GM18519 (cell line): ENCODE measurements around the gene OGG1.
A peak's percentile ranks its signal among the peaks of the same experiment; 100 is the strongest.

Experiments used
- ATAC-seq: cut with Tn5 transposase; IDR thresholded peaks from one replicate; pipeline ENCODE4 v1.9.1; 2021; ENCODE audit warnings: mild to moderate bottlenecking, moderate library complexity; ENCODE audit not compliant: unreplicated experiment, low FRiP score

The OGG1 gene

DNA sequence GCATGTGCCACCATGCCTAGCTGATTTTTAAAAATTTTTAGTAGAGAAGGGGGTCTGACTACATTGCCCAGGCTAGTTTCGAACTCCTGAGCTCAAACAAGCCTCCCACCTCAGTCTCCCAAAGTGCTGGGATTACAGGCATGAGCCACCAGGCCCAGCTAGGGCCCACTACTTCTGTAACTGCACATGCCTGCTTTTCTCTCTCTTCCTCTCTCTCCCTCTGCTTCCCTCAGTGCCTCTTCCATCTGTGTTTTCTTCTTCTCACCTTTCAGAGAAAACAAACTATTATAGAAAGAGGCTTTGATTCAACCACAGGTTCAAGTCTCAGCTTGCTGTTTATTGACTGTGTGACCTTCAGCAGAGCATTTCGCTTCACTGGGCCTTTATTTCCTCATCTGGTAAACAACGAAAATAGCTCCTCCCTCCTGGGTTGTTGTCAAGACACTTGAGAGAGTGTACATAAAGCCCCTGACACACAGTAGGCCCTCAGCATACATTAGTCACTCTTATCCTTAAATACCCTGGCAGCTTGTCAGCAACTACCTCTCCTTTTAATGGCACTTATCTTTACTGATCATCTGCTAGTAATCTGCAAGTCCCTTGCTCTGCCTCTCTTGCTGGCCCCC, 32.3 kb downstream of the OGG1 start:
- ATAC-seq, result no peak

- no peak for ATAC-seq
Measured at GRCh38 chr3:9782770-9783169, 33.0 kb downstream of the OGG1 start.

- ATAC-seq, result no peak
Measured at GRCh38 chr3:9783954-9784353, 34.2 kb downstream of the OGG1 start.

DNA sequence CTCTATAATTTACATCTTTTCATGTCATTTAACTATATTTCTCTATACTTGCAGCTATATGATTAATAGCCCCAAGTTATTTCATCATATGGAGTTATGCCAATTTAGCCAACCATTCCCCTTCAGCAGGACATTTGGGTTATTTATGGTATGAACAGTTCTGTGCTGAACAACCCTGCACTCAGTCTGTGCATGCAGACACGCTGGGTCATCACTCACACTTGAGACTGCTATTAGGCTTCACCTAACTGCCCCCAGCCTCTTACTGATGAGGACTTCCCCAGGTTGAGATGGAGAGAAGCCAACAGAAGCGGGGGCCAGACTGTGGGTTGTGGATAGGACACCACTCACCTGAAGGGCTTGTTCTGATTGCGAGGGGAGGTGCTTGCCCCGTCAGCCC, 35.2 kb downstream of the OGG1 start:
- ATAC-seq, result no peak

DNA sequence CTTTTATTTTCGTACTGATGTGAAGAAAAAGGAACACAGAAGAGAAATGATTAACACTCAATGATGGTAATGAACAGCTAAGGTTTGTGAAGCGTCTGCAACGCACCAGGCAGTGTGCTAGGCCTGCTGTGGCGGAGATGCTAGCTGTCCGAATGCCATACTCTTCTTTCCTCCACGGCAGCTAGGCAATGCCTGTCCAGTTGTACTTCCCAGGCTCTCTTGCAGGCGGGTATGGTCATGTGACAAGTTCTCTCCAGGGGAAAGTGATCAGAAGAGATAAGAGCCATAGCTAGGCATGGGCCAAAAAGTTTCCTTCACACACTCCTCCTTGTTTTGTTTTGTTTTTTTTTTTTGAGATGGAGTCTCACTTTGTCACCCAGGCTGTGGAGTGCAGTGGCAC, 35.9 kb downstream of the OGG1 start:
- ATAC-seq, result no peak

DNA sequence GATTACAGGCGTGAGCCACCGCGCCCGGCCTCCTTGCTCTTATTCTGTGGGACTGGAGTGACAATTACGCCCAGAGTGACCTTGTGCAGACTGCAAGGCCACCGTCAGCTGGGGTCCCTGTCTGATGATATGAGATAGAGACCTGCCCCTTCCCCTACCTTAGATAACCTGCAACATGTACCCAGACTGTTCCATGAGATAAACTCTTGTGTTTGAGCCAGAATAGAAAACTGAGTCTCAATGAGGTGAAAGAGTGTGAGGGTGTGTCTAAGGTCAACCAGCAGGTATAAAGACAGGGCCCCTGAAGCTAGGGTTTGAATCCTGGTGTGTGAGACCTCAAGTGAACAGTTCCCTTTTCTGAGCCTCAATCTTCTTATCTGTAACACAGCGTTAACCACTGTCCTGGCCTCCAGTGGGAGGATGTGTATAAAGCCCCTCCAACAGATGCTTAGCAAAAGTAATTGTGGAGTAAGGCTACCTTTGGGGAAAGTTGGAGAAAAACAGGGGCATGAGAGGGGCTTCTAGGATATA, 36.5 kb downstream of the OGG1 start:
- no peak for ATAC-seq

DNA sequence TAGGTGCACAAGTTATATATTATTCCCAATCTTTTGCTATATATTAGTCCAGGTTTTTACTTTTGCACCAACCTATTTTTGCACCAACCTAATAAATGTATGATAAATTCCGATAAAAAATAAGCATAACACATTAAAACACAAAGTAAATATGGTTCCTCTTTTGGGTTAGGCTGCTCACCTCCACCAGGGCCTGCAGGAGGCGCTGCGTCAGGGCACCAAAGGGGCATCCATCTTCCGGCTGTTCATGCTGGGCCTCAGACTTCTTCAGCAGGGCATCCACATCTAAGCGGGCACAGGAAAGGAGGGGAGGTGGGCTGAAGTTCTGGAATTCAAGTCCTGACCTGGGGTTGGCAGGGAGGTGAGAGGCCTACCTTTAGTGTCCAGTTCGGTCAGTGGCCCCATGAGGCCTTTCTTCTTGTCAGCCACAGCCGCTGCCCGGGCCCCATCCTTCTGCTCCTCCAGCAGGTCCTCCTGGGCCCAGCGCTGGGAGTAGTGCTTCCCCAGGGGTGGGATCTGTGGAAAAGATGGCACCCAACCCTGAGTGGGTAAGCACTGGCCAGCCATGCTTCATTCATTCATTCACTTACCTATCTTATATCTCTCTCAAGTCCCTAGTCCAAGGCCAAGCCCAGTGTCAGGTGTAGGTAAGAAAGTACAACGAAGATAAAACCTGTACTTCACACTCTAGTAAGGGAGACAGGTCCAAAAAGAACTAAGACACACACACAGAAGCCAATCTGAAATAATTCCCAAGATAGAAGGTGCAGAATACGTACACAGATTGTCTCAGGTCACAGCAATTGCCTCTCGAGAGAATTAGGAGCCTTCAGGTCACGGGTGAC, 37.3 kb downstream of the OGG1 start:
- ATAC-seq, result no peak

- no peak for ATAC-seq
Measured at GRCh38 chr3:9787714-9788113, 38.0 kb downstream of the OGG1 start.

- no peak for ATAC-seq
Measured at GRCh38 chr3:9791127-9791526, 41.4 kb downstream of the OGG1 start.

GRCh38 chr3:9791790-9792404, 42.1 kb downstream of the OGG1 start:
- peak; percentile 7 for ATAC-seq

DNA sequence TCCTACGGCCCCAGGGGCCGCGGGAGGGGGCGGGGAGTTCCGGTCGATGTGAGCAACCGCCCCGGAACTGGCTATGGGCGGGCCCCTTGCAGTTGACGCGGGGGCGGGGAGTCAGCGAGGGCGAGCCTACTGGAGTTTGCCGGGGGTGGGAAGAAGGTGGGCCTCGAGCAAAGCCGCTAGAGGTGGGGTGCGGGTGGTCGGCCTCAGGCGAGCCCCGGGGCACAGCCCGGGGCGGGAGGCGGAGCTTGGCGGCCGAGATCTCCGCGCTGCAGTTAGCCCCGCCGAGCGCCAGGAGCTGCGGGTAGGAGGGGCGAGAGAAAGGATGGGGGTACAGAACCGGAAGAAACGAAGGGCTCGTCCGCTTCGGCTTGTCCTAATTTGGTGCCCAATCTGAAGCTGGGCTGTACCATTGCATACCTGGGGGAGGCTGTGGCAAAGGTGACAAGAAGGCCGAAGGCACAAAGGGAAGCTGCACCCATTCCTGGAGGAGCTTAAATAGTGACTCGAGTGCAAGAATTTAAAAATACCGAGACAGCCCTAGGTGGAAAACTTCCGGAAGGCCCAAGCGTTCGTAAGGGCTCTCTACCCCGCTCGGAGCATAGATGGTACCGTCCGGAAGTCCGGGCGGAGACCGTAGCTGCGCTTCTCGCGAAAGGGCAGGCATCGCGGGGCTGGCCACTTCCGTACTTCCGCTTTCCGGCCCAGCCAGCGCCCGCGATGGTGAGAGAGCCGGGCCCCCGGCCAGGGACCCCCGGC, 42.8 kb downstream of the OGG1 start, which contains the start of the genes ARPC4 and TADA3:
ARPC4 (plus strand) TSS at position 678 of the 756 bp plus-strand sequence; CDS start at position 718, 40 bp downstream.
TADA3 (minus strand) TSS at position 69 of the 756 bp plus-strand sequence. CDS start 1,007 bp downstream, outside the sequence.
- ATAC-seq, result peak; percentile 62

- ATAC-seq, result no peak
Measured at GRCh38 chr3:9793161-9793781, 43.5 kb downstream of the OGG1 start.

GRCh38 chr3:9794400-9794799, 44.6 kb downstream of the OGG1 start:
- ATAC-seq, result no peak

DNA sequence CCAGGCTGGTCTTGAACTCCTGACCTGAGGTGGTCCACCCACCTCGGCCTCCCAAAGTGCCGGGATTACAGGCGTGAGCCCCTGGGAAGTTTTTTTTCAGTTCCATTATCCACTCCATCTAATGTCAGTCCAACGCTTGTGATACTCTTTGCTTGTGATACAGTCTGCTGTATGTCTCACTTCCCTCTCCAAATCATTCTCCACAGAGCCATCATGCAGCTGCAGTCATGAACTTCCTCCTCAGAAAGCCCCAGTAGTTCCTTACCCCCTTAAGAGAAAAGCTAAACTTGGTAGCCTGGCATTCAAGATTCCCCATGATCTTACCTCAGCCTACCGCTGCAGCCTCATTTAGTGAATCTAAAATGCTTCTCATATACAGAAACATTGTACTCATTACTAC, 45.5 kb downstream of the OGG1 start:
- no peak for ATAC-seq

- ATAC-seq, result no peak
Measured at GRCh38 chr3:9797196-9797945, 47.6 kb downstream of the OGG1 start.

DNA sequence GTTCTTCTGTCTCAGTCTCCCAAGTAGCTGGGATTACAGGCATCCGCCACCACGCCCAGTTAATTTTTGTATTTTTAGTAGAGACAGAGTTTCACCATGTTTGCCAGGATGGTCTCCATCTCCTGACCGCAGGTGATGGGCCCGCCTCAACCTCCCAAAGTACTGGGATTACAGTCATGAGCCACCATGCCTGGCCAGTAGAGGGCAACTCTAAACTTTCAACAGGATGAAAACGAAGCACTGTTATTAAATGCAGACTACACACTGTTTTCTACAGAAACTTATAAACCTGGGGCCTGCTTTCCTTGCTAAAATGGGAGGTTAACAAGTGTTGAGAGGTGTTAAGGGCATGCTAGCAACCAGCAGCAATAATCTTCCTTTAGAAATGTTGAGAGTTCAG, 50.8 kb downstream of the OGG1 start:
- ATAC-seq, result no peak

GRCh38 chr3:9803494-9803893, 53.7 kb downstream of the OGG1 start:
- ATAC-seq, result no peak

GRCh38 chr3:9804996-9805395, 55.2 kb downstream of the OGG1 start:
- ATAC-seq, result no peak

DNA sequence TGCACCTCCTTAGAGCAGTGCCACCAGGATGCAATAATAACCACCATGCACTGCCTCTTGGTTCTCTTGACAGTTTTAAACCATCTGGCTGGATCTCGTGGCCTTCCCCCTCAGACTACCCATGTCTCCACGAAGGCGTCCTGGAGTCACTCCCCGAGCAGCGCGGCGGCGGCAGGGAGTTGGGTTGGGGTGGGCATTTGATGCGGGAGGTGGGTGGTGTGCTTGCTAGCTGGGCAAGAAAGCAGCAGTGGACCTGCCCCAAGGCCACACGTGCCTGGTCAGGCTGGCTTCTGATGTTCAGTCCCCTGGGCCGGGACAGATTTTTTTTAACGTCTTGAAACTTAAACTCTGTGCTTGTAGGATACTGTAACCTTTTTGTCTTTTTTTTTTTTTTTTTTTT, 56.4 kb downstream of the OGG1 start:
- ATAC-seq, result no peak
